HFF-Myc (cell line): ENCODE data around the gene CAPZB.

ENCODE experiments used
- DNase-seq: peaks from one replicate; pipeline ENCODE4 v3.0.0-alpha.2; 2011; ENCODE audit warnings: low read depth; ENCODE audit errors: extremely low read depth
- H3K4me3 ChIP-seq: replicated peaks from 2 replicates; pipeline ENCODE4 v1.5.1; 2011; ENCODE audit warnings: low read depth, mild to moderate bottlenecking, control low read depth, low read length
- CTCF ChIP-seq: IDR thresholded peaks from 2 replicates; pipeline ENCODE4 v1.5.1; 2012; ENCODE audit warnings: mild to moderate bottlenecking, low read depth, low read length, control low read depth; ENCODE audit errors: missing control alignments

The CAPZB gene

GRCh38 chr1:19341201-19342061, 143.9 kb downstream of the CAPZB start:
- TF ChIP-seq CTCF, result peak; percentile 87
- DNase-seq, result peak; percentile 38
- no peak overlapping the region for H3K4me3 ChIP-seq

- no peak for DNase-seq
- TF ChIP-seq CTCF, result no peak
- no peak overlapping the region for H3K4me3 ChIP-seq
Measured at GRCh38 chr1:19340387-19340937, 144.9 kb downstream of the CAPZB start.

GRCh38 chr1:19339214-19339861, 146.0 kb downstream of the CAPZB start:
- H3K4me3 ChIP-seq, result no peak overlapping the region
- no peak for TF ChIP-seq CTCF

GRCh38 chr1:19338323-19338762, 147.0 kb downstream of the CAPZB start:
- no peak for DNase-seq
- no peak overlapping the region for H3K4me3 ChIP-seq

More at GRCh38 chr1:19339214-19339861, 146.0 kb downstream of the CAPZB start:
- no peak for DNase-seq

GRCh38 chr1:19337289-19337688, 148.1 kb downstream of the CAPZB start:
- no peak for TF ChIP-seq CTCF
- H3K4me3 ChIP-seq, result no peak overlapping the region

More at GRCh38 chr1:19338323-19338762, 147.0 kb downstream of the CAPZB start:
- TF ChIP-seq CTCF, result peak; percentile 37

GRCh38 chr1:19336543-19336942, 148.8 kb downstream of the CAPZB start:
- no peak for DNase-seq
- no peak overlapping the region for H3K4me3 ChIP-seq
- no peak for TF ChIP-seq CTCF

More at GRCh38 chr1:19337289-19337688, 148.1 kb downstream of the CAPZB start:
- no peak for DNase-seq
